ENCODE data around the gene BMP4. TPM values are rescaled to one million over a fixed set of nuclear protein-coding genes. Genes with fewer than 3 reads are reported as not detected.

BMP4 gene
- total RNA-seq, 1 experiment from 2014 or later, result 0.87 TPM

DNA sequence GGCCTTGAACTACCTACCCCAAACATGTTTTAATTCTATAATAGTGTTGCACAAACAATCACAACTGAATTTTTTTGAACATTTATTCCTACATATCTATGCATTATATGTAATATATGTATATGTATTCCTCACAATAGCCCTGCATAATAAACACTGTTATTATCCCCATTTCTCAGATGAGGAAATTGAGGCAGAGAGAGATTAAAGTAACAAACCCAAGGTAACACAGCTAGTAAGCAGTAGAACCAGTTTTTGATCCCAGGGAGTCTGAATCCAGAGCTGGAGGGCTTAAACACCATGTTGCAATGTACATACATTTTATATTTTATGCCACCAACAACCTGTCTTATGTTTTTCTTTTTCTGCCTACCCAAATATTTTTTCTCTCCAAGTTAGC lies 26.5 kb upstream of the BMP4 start:
- POLR2A ChIA-PET, result no interaction called here
- Histone ChIP-seq H3K36me3 (ENCODE audit: control insufficient read depth, insufficient read depth, low read length) (no peaks in the 10 kb centered on the region), H3K4me3 (ENCODE audit: low read depth in 2 of 2, low read length in 2 of 2) (no peak overlapping the region), H3K9me3 (ENCODE audit: control insufficient read depth, insufficient read depth, low read depth, low read length) (no peaks in the 10 kb centered on the region), H3K27me3 (ENCODE audit: control insufficient read depth, insufficient read depth, low read length) (no peaks in the 10 kb centered on the region), H3K27ac (ENCODE audit: low read length) (no peak overlapping the region), H3K4me1 (ENCODE audit: control insufficient read depth, insufficient read depth, low read length) (no peaks in the 10 kb centered on the region)
- no TSS peak for BruUV-seq (replicated peaks)
- ATAC-seq (no peak), DNase-seq (ENCODE audit: low read depth, low spot score) (no peak)
- CTCF ChIA-PET, result no interaction called here
- in situ Hi-C loops (cut with HindIII; ENCODE audit: low pct_unique_long_range_greater_than_20kb, low sequenced_read_pairs) (no loop called here), intact Hi-C loops (cut with micrococcal nuclease; ENCODE audit: unreplicated experiment) (no loop called here)
- TF ChIP-seq POLR2AphosphoS5 (IDR thresholded peaks at IDR 0.05; ENCODE audit: low read depth, low read length), result no peak
- no peak for TF ChIP-seq TCF7L2 (IDR thresholded peaks at IDR 0.05; ENCODE audit: low read depth, low read length)
- TF ChIP-seq, protein P1, sequence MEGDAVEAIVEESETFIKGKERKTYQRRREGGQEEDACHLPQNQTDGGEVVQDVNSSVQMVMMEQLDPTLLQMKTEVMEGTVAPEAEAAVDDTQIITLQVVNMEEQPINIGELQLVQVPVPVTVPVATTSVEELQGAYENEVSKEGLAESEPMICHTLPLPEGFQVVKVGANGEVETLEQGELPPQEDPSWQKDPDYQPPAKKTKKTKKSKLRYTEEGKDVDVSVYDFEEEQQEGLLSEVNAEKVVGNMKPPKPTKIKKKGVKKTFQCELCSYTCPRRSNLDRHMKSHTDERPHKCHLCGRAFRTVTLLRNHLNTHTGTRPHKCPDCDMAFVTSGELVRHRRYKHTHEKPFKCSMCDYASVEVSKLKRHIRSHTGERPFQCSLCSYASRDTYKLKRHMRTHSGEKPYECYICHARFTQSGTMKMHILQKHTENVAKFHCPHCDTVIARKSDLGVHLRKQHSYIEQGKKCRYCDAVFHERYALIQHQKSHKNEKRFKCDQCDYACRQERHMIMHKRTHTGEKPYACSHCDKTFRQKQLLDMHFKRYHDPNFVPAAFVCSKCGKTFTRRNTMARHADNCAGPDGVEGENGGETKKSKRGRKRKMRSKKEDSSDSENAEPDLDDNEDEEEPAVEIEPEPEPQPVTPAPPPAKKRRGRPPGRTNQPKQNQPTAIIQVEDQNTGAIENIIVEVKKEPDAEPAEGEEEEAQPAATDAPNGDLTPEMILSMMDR (IDR thresholded peaks at IDR 0.05), result no peak
- TF ChIP-seq, protein P2, sequence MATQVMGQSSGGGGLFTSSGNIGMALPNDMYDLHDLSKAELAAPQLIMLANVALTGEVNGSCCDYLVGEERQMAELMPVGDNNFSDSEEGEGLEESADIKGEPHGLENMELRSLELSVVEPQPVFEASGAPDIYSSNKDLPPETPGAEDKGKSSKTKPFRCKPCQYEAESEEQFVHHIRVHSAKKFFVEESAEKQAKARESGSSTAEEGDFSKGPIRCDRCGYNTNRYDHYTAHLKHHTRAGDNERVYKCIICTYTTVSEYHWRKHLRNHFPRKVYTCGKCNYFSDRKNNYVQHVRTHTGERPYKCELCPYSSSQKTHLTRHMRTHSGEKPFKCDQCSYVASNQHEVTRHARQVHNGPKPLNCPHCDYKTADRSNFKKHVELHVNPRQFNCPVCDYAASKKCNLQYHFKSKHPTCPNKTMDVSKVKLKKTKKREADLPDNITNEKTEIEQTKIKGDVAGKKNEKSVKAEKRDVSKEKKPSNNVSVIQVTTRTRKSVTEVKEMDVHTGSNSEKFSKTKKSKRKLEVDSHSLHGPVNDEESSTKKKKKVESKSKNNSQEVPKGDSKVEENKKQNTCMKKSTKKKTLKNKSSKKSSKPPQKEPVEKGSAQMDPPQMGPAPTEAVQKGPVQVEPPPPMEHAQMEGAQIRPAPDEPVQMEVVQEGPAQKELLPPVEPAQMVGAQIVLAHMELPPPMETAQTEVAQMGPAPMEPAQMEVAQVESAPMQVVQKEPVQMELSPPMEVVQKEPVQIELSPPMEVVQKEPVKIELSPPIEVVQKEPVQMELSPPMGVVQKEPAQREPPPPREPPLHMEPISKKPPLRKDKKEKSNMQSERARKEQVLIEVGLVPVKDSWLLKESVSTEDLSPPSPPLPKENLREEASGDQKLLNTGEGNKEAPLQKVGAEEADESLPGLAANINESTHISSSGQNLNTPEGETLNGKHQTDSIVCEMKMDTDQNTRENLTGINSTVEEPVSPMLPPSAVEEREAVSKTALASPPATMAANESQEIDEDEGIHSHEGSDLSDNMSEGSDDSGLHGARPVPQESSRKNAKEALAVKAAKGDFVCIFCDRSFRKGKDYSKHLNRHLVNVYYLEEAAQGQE (IDR thresholded peaks at IDR 0.05; ENCODE audit: insufficient read depth in 1 of 2, low read depth in 2 of 2, low read length in 1 of 2), result no peak
- no peak for TF ChIP-seq SIN3A (IDR thresholded peaks at IDR 0.05; ENCODE audit: borderline replicate concordance, insufficient read depth, low read depth, low read length)

DNA sequence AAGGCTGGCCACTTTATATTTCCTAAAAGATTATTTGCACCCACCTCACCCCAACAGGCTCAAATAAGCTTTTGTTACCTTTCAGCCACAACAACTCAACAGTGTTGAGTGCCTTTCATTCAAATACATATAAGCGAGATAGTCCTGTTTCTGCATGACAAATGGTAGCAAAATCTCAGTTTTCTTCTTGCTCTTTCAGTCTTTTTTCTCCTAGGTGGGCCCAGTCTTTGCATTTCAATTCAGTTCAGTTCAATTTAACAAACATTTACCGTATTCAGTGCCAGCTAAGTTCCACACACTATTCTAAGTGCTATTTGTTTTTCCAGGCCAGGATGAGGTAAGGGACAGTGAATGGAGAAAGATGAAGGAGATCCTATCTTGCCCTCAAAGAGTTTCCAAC lies 25.9 kb upstream of the BMP4 start:
- POLR2A ChIA-PET, result no interaction called here
- Histone ChIP-seq H3K4me3 (ENCODE audit: low read depth in 2 of 2, low read length in 2 of 2) (no peak overlapping the region), H3K27me3 (ENCODE audit: control insufficient read depth, insufficient read depth, low read length) (no peaks in the 10 kb centered on the region), H3K9me3 (ENCODE audit: control insufficient read depth, insufficient read depth, low read depth, low read length) (no peaks in the 10 kb centered on the region), H3K27ac (ENCODE audit: low read length) (no peak overlapping the region), H3K4me1 (ENCODE audit: control insufficient read depth, insufficient read depth, low read length) (no peaks in the 10 kb centered on the region), H3K36me3 (ENCODE audit: control insufficient read depth, insufficient read depth, low read length) (no peaks in the 10 kb centered on the region)
- in situ Hi-C loops (cut with HindIII; ENCODE audit: low pct_unique_long_range_greater_than_20kb, low sequenced_read_pairs) (no loop called here), intact Hi-C loops (cut with micrococcal nuclease; ENCODE audit: unreplicated experiment) (no loop called here)
- no peak for DNase-seq (ENCODE audit: low read depth, low spot score)
- ATAC-seq, result no peak
- BruUV-seq (replicated peaks), result no TSS peak
- CTCF ChIA-PET, result no interaction called here
- TF ChIP-seq TCF7L2 (IDR thresholded peaks at IDR 0.05; ENCODE audit: low read depth, low read length) (no peak), POLR2AphosphoS5 (IDR thresholded peaks at IDR 0.05; ENCODE audit: low read depth, low read length) (no peak), SIN3A (IDR thresholded peaks at IDR 0.05; ENCODE audit: borderline replicate concordance, insufficient read depth, low read depth, low read length) (no peak)
- TF ChIP-seq, protein P1 (IDR thresholded peaks at IDR 0.05), result no peak
- TF ChIP-seq, protein P2 (IDR thresholded peaks at IDR 0.05; ENCODE audit: insufficient read depth in 1 of 2, low read depth in 2 of 2, low read length in 1 of 2), result no peak
